Kidney (tissue), 22 donors: ENCODE results near the gene NOTCH1. TPM values are rescaled to one million over a fixed set of nuclear protein-coding genes. Genes with fewer than 3 reads are reported as not detected.

Source experiments
- DNase-seq, 5 donors: peaks; one replicate each; pipeline ENCODE4 v3.0.0-alpha.2; 2013 to 2020
- FAIRE-seq: peaks from 2 replicates; lab custom pipeline; 2012; peaks lifted over from hg19 to GRCh38; lab: Jason Lieb, UNC
- H3K27ac ChIP-seq, 2 donors: one replicate each; pipeline ENCODE4 v1.7.0; 2013; ENCODE audit warnings: low read depth in 2 of 2, low read length in 2 of 2, inconsistent platforms in 1 of 2
- H3K27me3 ChIP-seq: one replicate; pipeline ENCODE4 v1.7.1; 2013; ENCODE audit warnings: low read length, inconsistent platforms; ENCODE audit not compliant: control insufficient read depth, insufficient read depth
- H3K36me3 ChIP-seq, 3 donors: one replicate each; pipeline versions ENCODE4 v1.7.0 to v1.7.1; 2013; ENCODE audit warnings: low read length in 3 of 3, control low read depth in 1 of 3, inconsistent platforms in 1 of 3; ENCODE audit not compliant: insufficient read depth in 3 of 3, control insufficient read depth in 2 of 3
- H3K4me1 ChIP-seq, 3 donors: one replicate each; pipeline versions ENCODE4 v1.7.0 to v1.7.1; 2013; ENCODE audit warnings: low read length in 3 of 3, inconsistent platforms in 1 of 3, low read depth in 1 of 3; ENCODE audit not compliant: control insufficient read depth in 2 of 3, insufficient read depth in 2 of 3
- H3K4me3 ChIP-seq, 3 donors: one replicate each; pipeline versions ENCODE4 v1.7.0 to v1.8.1; 2013; ENCODE audit warnings: low read length in 3 of 3, control low read depth in 1 of 3, inconsistent platforms in 1 of 3
- H3K9ac ChIP-seq, 3 donors: one replicate each; pipeline versions ENCODE4 v1.7.0 to v1.7.1; 2013; ENCODE audit warnings: low read length in 3 of 3, control low read depth in 1 of 3, inconsistent platforms in 1 of 3
- H3K9me3 ChIP-seq, 3 donors: one replicate each; pipeline versions ENCODE4 v1.7.0 to v1.7.1; 2013; ENCODE audit warnings: low read length in 3 of 3, control low read depth in 1 of 3, inconsistent platforms in 1 of 3; ENCODE audit not compliant: control insufficient read depth in 2 of 3, insufficient read depth in 1 of 3
- intact Hi-C: fragments of 100-400 bp; cut with DNase I; formaldehyde crosslinking; loops from one replicate; pipeline ENCODE4 v1.11.1; 2022
- long read RNA-seq, 10 donors: library from polyadenylated mRNA in 1 of 10; unstranded in 1 of 10; transcript quantifications; one replicate each; pipeline ENCODE4 v2.0.0 and lab custom pipeline, GENCODE V29; 2021 to 2026
- polyA plus RNA-seq: library from polyadenylated mRNA; stranded (reverse); fragments of 350-450 nt; fragmentation: Illumina TruSeq; extraction: RNeasy Lipid Tissue Mini Kit (QIAGEN cat#74804); gene quantifications from one replicate; pipeline ENCODE4 v1.2.3, GENCODE V29; 2014; ENCODE audit warnings: low read depth, low replicate concordance; ENCODE audit not compliant: insufficient read depth
- total RNA-seq: library from RNA; stranded (reverse); fragmentation: NEBNext Ultra II Directional; extraction: Animal tissue kit (Norgen Biotek cat#: 25700); gene quantifications from one replicate; pipeline ENCODE4 v1.2.1, GENCODE V29; 2021
- TF ChIP-seq, protein P1 (sequence below): IDR thresholded peaks from 3 replicates; pipeline ENCODE4 v1.5.1; 2012; ENCODE audit warnings: mild to moderate bottlenecking, moderate library complexity, borderline replicate concordance; ENCODE audit not compliant: insufficient read depth; ENCODE audit errors: extremely low read depth
- donor health status: control.
- donor health status: control.
- donor health status: control.
- donor health status: control.
- donor health status: control.
- donor health status: DM: yes; HTN: yes; CAD: no.
- donor health status: Normal renal cell carcinoma (clear cell type).

Gene NOTCH1
- 77.2 TPM for total RNA-seq
- 6.5 TPM for polyA plus RNA-seq
- long read RNA-seq, donor 1, partial matches to known transcripts: 29 of 29 reads
- long read RNA-seq, donor 1, other reads (novel, unspliced or antisense): 0 of 29 reads
- long read RNA-seq, donor 2, partial matches to known transcripts: 0 of 1 reads
- long read RNA-seq, donor 2, other reads (novel, unspliced or antisense): 0 of 1 reads
- long read RNA-seq, donor 3: 0 reads
- long read RNA-seq, donor 4: 0 reads
- long read RNA-seq, donor 5: 0 reads
- long read RNA-seq, donor 6: 0 reads
- long read RNA-seq, donor 7, partial matches to known transcripts: 2 of 26 reads
- long read RNA-seq, donor 7, other reads (novel, unspliced or antisense): 23 of 26 reads
- long read RNA-seq, donor 8: 0 reads
- long read RNA-seq, donor 9, partial matches to known transcripts: 18 of 18 reads
- long read RNA-seq, donor 9, other reads (novel, unspliced or antisense): 0 of 18 reads
- long read RNA-seq, donor 10, full-length matches to known transcripts: 1 of 1 reads
- long read RNA-seq, donor 10, partial matches to known transcripts: 0 of 1 reads
- long read RNA-seq, donor 10, other reads (novel, unspliced or antisense): 0 of 1 reads

- H3K9ac ChIP-seq: peak within 1 kb of the TSS; percentile 28 to 69 (median 30)
- FAIRE-seq: no peak
- peak within 1 kb of the TSS; percentile 92 to 95 for H3K27ac ChIP-seq
- peaks cover 0 to 4% (median 0%) of the 10 kb centered on the region in 3 donors for H3K36me3 ChIP-seq
- no peaks in the 10 kb centered on the region for H3K9me3 ChIP-seq
- no peaks in the 10 kb centered on the region for H3K27me3 ChIP-seq
- peak; percentile 96 to 98 (median 97) for DNase-seq
- H3K4me1 ChIP-seq: peaks cover 0 to 50% (median 25%) of the 10 kb centered on the region in 3 donors
- intact Hi-C loops: loop anchor here (10.0 kb wide), 1 partner anchor 79 kb away; no protein-coding TSS in a partner anchor
- H3K4me3 ChIP-seq: peak within 1 kb of the TSS; percentile 67 to 82 (median 79)
- TF ChIP-seq, protein P1, sequence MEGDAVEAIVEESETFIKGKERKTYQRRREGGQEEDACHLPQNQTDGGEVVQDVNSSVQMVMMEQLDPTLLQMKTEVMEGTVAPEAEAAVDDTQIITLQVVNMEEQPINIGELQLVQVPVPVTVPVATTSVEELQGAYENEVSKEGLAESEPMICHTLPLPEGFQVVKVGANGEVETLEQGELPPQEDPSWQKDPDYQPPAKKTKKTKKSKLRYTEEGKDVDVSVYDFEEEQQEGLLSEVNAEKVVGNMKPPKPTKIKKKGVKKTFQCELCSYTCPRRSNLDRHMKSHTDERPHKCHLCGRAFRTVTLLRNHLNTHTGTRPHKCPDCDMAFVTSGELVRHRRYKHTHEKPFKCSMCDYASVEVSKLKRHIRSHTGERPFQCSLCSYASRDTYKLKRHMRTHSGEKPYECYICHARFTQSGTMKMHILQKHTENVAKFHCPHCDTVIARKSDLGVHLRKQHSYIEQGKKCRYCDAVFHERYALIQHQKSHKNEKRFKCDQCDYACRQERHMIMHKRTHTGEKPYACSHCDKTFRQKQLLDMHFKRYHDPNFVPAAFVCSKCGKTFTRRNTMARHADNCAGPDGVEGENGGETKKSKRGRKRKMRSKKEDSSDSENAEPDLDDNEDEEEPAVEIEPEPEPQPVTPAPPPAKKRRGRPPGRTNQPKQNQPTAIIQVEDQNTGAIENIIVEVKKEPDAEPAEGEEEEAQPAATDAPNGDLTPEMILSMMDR: peak; percentile 8
Measured at GRCh38 chr9:136545965-136546696, at the start of gene NOTCH1. Gene NOTCH1, minus strand, starts transcription at chr9:136546048. Its CDS starts 262 bp downstream, at chr9:136545786.

DNA sequence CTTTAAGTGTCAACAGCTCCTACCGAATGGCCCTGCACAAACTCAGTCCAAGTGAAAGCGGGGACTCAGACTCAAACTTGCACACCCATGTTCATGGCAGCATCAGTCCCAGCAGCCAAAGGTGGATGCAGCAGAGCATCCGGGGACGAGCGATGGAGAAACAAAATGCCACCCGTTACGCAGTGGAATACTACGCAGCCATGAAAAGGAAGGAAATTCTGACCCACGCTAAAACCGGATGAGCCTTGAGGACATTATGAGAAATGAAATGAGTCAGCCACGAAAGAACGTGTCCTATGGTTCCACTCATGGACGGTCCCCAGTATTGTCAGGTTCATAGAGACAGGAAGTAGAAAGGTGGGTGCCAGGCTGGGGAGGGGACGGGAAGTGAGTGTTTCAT, 48.6 kb upstream of the NOTCH1 start:
- FAIRE-seq (no peak), DNase-seq (no peak)
- no peaks in the 10 kb centered on the region for H3K36me3 ChIP-seq
- intact Hi-C loops: no loop called here
- TF ChIP-seq, protein P1: no peak
- H3K9ac ChIP-seq: no peak overlapping the region
- H3K4me1 ChIP-seq: peaks cover 0 to 25% (median 10%) of the 10 kb centered on the region in 3 donors
- no peaks in the 10 kb centered on the region for H3K27me3 ChIP-seq
- H3K27ac ChIP-seq: no peak overlapping the region
- no peak overlapping the region for H3K4me3 ChIP-seq
- no peaks in the 10 kb centered on the region for H3K9me3 ChIP-seq

DNA sequence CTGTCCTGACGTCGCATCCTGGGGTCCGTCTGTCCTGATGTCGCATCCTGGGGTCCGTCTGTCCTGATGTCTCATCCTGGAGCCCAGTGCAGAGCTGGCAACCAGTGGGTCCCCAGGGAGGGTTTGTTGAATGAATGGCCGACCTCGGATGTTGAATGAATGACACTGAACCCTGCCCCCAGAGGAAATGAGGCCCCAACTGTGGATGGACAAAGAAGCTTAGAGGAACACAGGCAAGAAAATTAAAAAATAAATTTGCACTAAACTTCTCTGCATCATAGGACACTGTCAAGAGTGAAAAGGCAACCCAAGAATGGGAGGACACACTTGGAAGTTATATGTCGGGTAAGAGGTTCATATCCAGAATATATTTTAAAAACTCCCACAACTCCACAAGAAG, 47.7 kb upstream of the NOTCH1 start:
- Histone ChIP-seq H3K27ac (no peak overlapping the region), H3K9me3 (no peaks in the 10 kb centered on the region), H3K36me3 (no peaks in the 10 kb centered on the region), H3K9ac (no peak overlapping the region), H3K4me3 (no peak overlapping the region), H3K4me1 (peaks cover 0 to 33% (median 10%) of the 10 kb centered on the region in 3 donors), H3K27me3 (no peaks in the 10 kb centered on the region)
- no peak for FAIRE-seq
- DNase-seq: peak in 1 of 5 donors; percentile 61
- TF ChIP-seq, protein P1: no peak
- intact Hi-C loops: no loop called here
